NCI-H226 (cell line): ENCODE measurements around the gene AGTPBP1.

Source experiments
- DNase-seq: peaks from one replicate; pipeline ENCODE4 v3.0.0-alpha.2; 2015

The AGTPBP1 gene

GRCh38 chr9:85530721-85531120 lies 211.0 kb downstream of the AGTPBP1 start:
- no peak for DNase-seq

- no peak for DNase-seq
Measured at GRCh38 chr9:85528607-85529006, 213.1 kb downstream of the AGTPBP1 start.

GRCh38 chr9:85528142-85528541 lies 213.6 kb downstream of the AGTPBP1 start:
- no peak for DNase-seq

- no peak for DNase-seq
Measured at GRCh38 chr9:85527331-85528020, 214.3 kb downstream of the AGTPBP1 start.

- no peak for DNase-seq
Measured at GRCh38 chr9:85524531-85524930, 217.2 kb downstream of the AGTPBP1 start.

GRCh38 chr9:85523202-85523601 lies 218.6 kb downstream of the AGTPBP1 start:
- no peak for DNase-seq

- no peak for DNase-seq
Measured at GRCh38 chr9:85522459-85523092, 219.2 kb downstream of the AGTPBP1 start.

- DNase-seq = no peak
Measured at GRCh38 chr9:85521371-85522197, 220.2 kb downstream of the AGTPBP1 start.

- peak; percentile 30 for DNase-seq
Measured at GRCh38 chr9:85516976-85517637, 224.6 kb downstream of the AGTPBP1 start.

GRCh38 chr9:85516455-85516854 lies 225.3 kb downstream of the AGTPBP1 start:
- DNase-seq = no peak

- DNase-seq = peak; percentile 18
Measured at GRCh38 chr9:85515021-85515420, 226.7 kb downstream of the AGTPBP1 start.

GRCh38 chr9:85514256-85514655 lies 227.5 kb downstream of the AGTPBP1 start:
- no peak for DNase-seq

- no peak for DNase-seq
Measured at GRCh38 chr9:85511746-85512145, 230.0 kb downstream of the AGTPBP1 start.

GRCh38 chr9:85510830-85511504 lies 230.8 kb downstream of the AGTPBP1 start:
- no peak for DNase-seq

GRCh38 chr9:85508616-85509015 lies 233.1 kb downstream of the AGTPBP1 start:
- no peak for DNase-seq

GRCh38 chr9:85505612-85506011 lies 236.1 kb downstream of the AGTPBP1 start:
- no peak for DNase-seq

- no peak for DNase-seq
Measured at GRCh38 chr9:85502815-85503655, 238.7 kb downstream of the AGTPBP1 start.

GRCh38 chr9:85501882-85502281 lies 239.9 kb downstream of the AGTPBP1 start:
- DNase-seq = no peak

GRCh38 chr9:85501456-85501855 lies 240.3 kb downstream of the AGTPBP1 start:
- DNase-seq = no peak
